Endothelial cell of umbilical vein (primary cell): ENCODE data around the gene RNF40. TPM values are rescaled to one million over a fixed set of nuclear protein-coding genes. Genes with fewer than 3 reads are reported as not detected.

ENCODE experiments used
- BruUV-seq: library from RNA; stranded (reverse); fragments of 400-500 nt; replicated peaks from 2 replicates; lab custom pipeline; 2021; lab: Mats Ljungman, UMichigan
- CTCF ChIA-PET: fragments of 300-600, 350-600 bp; sonication (Branson Sonifier 250); formaldehyde crosslinking; loops from one replicate; lab custom pipeline; 2021; ENCODE audit warnings: antibody characterized with exemption, inconsistent platforms; lab: Charles Lee
- POLR2A ChIA-PET: fragments of 300-600, 350-600 bp; sonication (Branson Sonifier 250); formaldehyde crosslinking; loops from one replicate; lab custom pipeline; 2021; ENCODE audit warnings: antibody characterized with exemption, inconsistent platforms; lab: Charles Lee
- DNase-seq: peaks from one replicate; pipeline ENCODE4 v3.0.0-alpha.2; 2011; ENCODE audit warnings: low read depth, low spot score
- FAIRE-seq: peaks from 2 replicates; lab custom pipeline; 2011; peaks lifted over from hg19 to GRCh38; lab: Jason Lieb, UNC
- H2AFZ ChIP-seq: 2 replicates; pipeline ENCODE4 v1.6.0; 2012; ENCODE audit warnings: low read depth, low read length, control low read depth, inconsistent platforms
- H3K27ac ChIP-seq: 2 replicates; pipeline ENCODE4 v1.5.1; 2011; ENCODE audit warnings: low read depth, mild to moderate bottlenecking, control low read depth, low read length, moderate library complexity; ENCODE audit not compliant: insufficient read depth
- H3K27me3 ChIP-seq, 2 experiments: 2 replicates each; pipeline versions ENCODE4 v1.6.0 to v1.6.1; 2011; ENCODE audit warnings: low read length in 2 of 2, mixed read lengths in 1 of 2; ENCODE audit not compliant: control insufficient read depth in 2 of 2, insufficient read depth in 2 of 2
- H3K36me3 ChIP-seq, 2 experiments: 2 replicates in 1 of 2; 3 replicates in 1 of 2; pipeline ENCODE4 v1.5.1; 2011; ENCODE audit warnings: low read length in 2 of 2, mild to moderate bottlenecking in 1 of 2, moderate library complexity in 1 of 2; ENCODE audit not compliant: control insufficient read depth in 2 of 2, insufficient read depth in 2 of 2; ENCODE audit errors: extremely low read depth in 1 of 2
- H3K4me1 ChIP-seq: 3 replicates; pipeline ENCODE4 v1.5.1; 2011; ENCODE audit warnings: mild to moderate bottlenecking, low read length; ENCODE audit not compliant: control insufficient read depth, insufficient read depth; ENCODE audit errors: extremely low read depth
- H3K4me2 ChIP-seq: 2 replicates; pipeline ENCODE4 v1.6.1; 2011; ENCODE audit warnings: low read length, control low read depth, mixed read lengths; ENCODE audit not compliant: insufficient read depth
- H3K4me3 ChIP-seq, 3 experiments: fragments of 200-600 bp in 1 of 3; sonication (generic), shearing (Covaris generic) in 1 of 3; replicated peaks in 1 of 3; 2 replicates each; pipeline ENCODE4 v1.5.1; 2011 to 2016; ENCODE audit warnings: control low read depth in 3 of 3, low read length in 3 of 3, mild to moderate bottlenecking in 2 of 3, inconsistent platforms in 1 of 3, low read depth in 1 of 3, moderate library complexity in 1 of 3; ENCODE audit not compliant: insufficient read depth in 1 of 3
- H3K79me2 ChIP-seq: 2 replicates; pipeline ENCODE4 v1.6.0; 2012; ENCODE audit warnings: low read length, inconsistent platforms; ENCODE audit not compliant: control insufficient read depth, insufficient read depth
- H3K9ac ChIP-seq: replicated peaks from 2 replicates; pipeline ENCODE3; 2011; ENCODE audit warnings: low read length, control low read depth; ENCODE audit not compliant: insufficient read depth; ENCODE audit errors: extremely low read depth
- H3K9me1 ChIP-seq: replicated peaks from 3 replicates; pipeline ENCODE4 v1.6.0; 2011; ENCODE audit warnings: mild to moderate bottlenecking, low read length; ENCODE audit not compliant: control insufficient read depth, insufficient read depth; ENCODE audit errors: extremely low read depth
- H3K9me3 ChIP-seq: replicated peaks from 2 replicates; pipeline ENCODE4 v1.5.1; 2012; ENCODE audit warnings: low read length, inconsistent platforms; ENCODE audit not compliant: control insufficient read depth, insufficient read depth
- H4K20me1 ChIP-seq: replicated peaks from 2 replicates; pipeline ENCODE3; 2011; ENCODE audit warnings: mild to moderate bottlenecking, low read length; ENCODE audit not compliant: control insufficient read depth, insufficient read depth; ENCODE audit errors: extremely low read depth
- CTCF ChIP-seq, 2 donors: IDR thresholded peaks; 1 replicate in 1 of 2; 2 replicates in 1 of 2; pipeline ENCODE4 v1.5.1; 2011; ENCODE audit warnings: low read length in 2 of 2, mild to moderate bottlenecking in 2 of 2, moderate library complexity in 2 of 2, control low read depth in 1 of 2, inconsistent platforms in 1 of 2, low read depth in 1 of 2; ENCODE audit not compliant: insufficient read depth in 1 of 2; ENCODE audit errors: extremely low read depth in 1 of 2
- EZH2 ChIP-seq: IDR thresholded peaks from 2 replicates; pipeline ENCODE4 v1.6.1; 2012; ENCODE audit warnings: borderline replicate concordance, low read depth, mild to moderate bottlenecking, moderate library complexity, low read length, inconsistent platforms; ENCODE audit not compliant: severe bottlenecking
- FOS ChIP-seq: IDR thresholded peaks from 2 replicates; pipeline ENCODE4 v1.6.1; 2011; ENCODE audit warnings: mild to moderate bottlenecking, low read length, moderate library complexity, borderline replicate concordance; ENCODE audit not compliant: insufficient read depth
- GATA2 ChIP-seq: IDR thresholded peaks from 2 replicates; pipeline ENCODE4 v1.7.0; 2011; ENCODE audit warnings: low read depth, mild to moderate bottlenecking, moderate library complexity, mixed read lengths, low read length; ENCODE audit not compliant: insufficient read length, insufficient read depth
- JUN ChIP-seq: IDR thresholded peaks from 2 replicates; pipeline ENCODE4 v1.6.1; 2011; ENCODE audit warnings: borderline replicate concordance, low read depth; ENCODE audit not compliant: insufficient read length, insufficient read depth
- MYC ChIP-seq: IDR thresholded peaks from one replicate; pipeline ENCODE4 v1.6.1; 2011; ENCODE audit warnings: mild to moderate bottlenecking, low read depth, low read length
- POLR2A ChIP-seq: IDR thresholded peaks from 2 replicates; pipeline ENCODE4 v1.6.1; 2012; ENCODE audit warnings: low read depth, mild to moderate bottlenecking, control low read depth, low read length
- POLR2AphosphoS5 ChIP-seq: IDR thresholded peaks from 2 replicates; pipeline ENCODE4 v1.6.1; 2012; ENCODE audit warnings: low read depth, mild to moderate bottlenecking, control low read depth, low read length, moderate library complexity; ENCODE audit not compliant: insufficient read depth
- dilution Hi-C: fragments of 300-500 bp; cut with MboI; formaldehyde crosslinking; loops from one replicate; pipeline ENCODE4 v1.15.0; 2019; ENCODE audit warnings: low sequenced_read_pairs; ENCODE audit not compliant: extremely low pct_ligation_motif_present
- intact Hi-C: fragments of 100-400 bp; cut with micrococcal nuclease; formaldehyde crosslinking; loops from one replicate; pipeline ENCODE4 v1.10.0; 2022
- polyA plus RNA-seq, 4 experiments: library from polyadenylated mRNA; depleted of rRNA in 3 of 4; stranded (reverse) in 3 of 4; unstranded in 1 of 4; fragments of >200 nt; gene quantifications; 2 replicates each; pipeline versions ENCODE4 v1.2.1 to v1.2.3, GENCODE V29; 2011 to 2012; ENCODE audit warnings: missing spikeins in 1 of 4
- total RNA-seq: library from RNA; stranded (reverse); gene quantifications from 2 replicates; pipeline ENCODE4 v1.2.3, GENCODE V29; 2021
- TF ChIP-seq, protein P1 (sequence below): IDR thresholded peaks from 2 replicates; pipeline ENCODE4 v1.6.1; 2011; ENCODE audit not compliant: insufficient read depth, insufficient read length

The RNF40 gene
- total and polyA plus RNA-seq, 2 donors (not counting 3 experiments of a cell fraction or from before 2014, with no cell fraction given), result 60.5 to 102 TPM

- H3K9me1 ChIP-seq, result no peaks in the 10 kb centered on the region
- no peak for TF ChIP-seq FOS
- no peak for TF ChIP-seq POLR2AphosphoS5
- no peak for TF ChIP-seq POLR2A
- TF ChIP-seq, protein P1, sequence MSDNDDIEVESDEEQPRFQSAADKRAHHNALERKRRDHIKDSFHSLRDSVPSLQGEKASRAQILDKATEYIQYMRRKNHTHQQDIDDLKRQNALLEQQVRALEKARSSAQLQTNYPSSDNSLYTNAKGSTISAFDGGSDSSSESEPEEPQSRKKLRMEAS, result no peak
- TF ChIP-seq EZH2, result no peak
- no peak for TF ChIP-seq GATA2
- TF ChIP-seq JUN, result no peak
- TF ChIP-seq MYC, result no peak
- TF ChIP-seq CTCF (IDR thresholded peaks at IDR 0.05; ENCODE audit: extremely low read depth in 1 of 2, insufficient read depth in 1 of 2, low read depth in 1 of 2, low read length in 2 of 2), result no peak
- dilution Hi-C loops, result no loop called here
- CTCF ChIA-PET, result no interaction called here
- no peak overlapping the region for H3K4me2 ChIP-seq
- POLR2A ChIA-PET, result no interaction called here
- no peak overlapping the region for H3K4me3 ChIP-seq
- no peaks in the 10 kb centered on the region for H3K27me3 ChIP-seq
- H3K27ac ChIP-seq, result no peak overlapping the region
- no peak overlapping the region for H3K9ac ChIP-seq
- H3K4me1 ChIP-seq, result peaks cover 7% of the 10 kb centered on the region
- BruUV-seq, result no TSS peak
- H3K79me2 ChIP-seq, result peaks cover 17% of the 10 kb centered on the region
- H2AFZ ChIP-seq, result no peak overlapping the region
- no peaks in the 10 kb centered on the region for H4K20me1 ChIP-seq
- FAIRE-seq (no peak), DNase-seq (no peak)
- H3K36me3 ChIP-seq, result peaks cover 24 to 68% of the 10 kb centered on the region in 2 experiments
- H3K9me3 ChIP-seq, result no peaks in the 10 kb centered on the region
- intact Hi-C loops, result no loop called here
Observed at GRCh38 chr16:30767767-30768465, 5.8 kb downstream of the RNF40 start.
